Epithelial cell of proximal tubule (primary cell): ENCODE measurements around the gene IRF2. TPM values are rescaled to one million over a fixed set of nuclear protein-coding genes. Genes with fewer than 3 reads are reported as not detected.

ENCODE experiments used
- DNase-seq: peaks from one replicate; pipeline ENCODE4 v3.0.0-alpha.2; 2011; ENCODE audit warnings: low read depth
- H3K4me3 ChIP-seq: 2 replicates; pipeline ENCODE4 v1.5.1; 2011; ENCODE audit warnings: low read depth, mild to moderate bottlenecking, low read length
- CTCF ChIP-seq: conservative IDR thresholded peaks from 2 replicates; pipeline ENCODE4 v1.5.1; 2012; ENCODE audit warnings: low read depth, mild to moderate bottlenecking, low read length
- total RNA-seq: library from RNA; depleted of rRNA; stranded (reverse); fragments of >200 nt; gene quantifications from 2 replicates; pipeline ENCODE4 v1.2.3, GENCODE V29; 2015

The IRF2 gene
- total RNA-seq, 1 donor from 2014 or later: 22.5 TPM

- no peak for TF ChIP-seq CTCF
- DNase-seq: no peak
- H3K4me3 ChIP-seq: no peak overlapping the region
Measured at GRCh38 chr4:184460499-184461285, 13.7 kb downstream of the IRF2 start.

DNA sequence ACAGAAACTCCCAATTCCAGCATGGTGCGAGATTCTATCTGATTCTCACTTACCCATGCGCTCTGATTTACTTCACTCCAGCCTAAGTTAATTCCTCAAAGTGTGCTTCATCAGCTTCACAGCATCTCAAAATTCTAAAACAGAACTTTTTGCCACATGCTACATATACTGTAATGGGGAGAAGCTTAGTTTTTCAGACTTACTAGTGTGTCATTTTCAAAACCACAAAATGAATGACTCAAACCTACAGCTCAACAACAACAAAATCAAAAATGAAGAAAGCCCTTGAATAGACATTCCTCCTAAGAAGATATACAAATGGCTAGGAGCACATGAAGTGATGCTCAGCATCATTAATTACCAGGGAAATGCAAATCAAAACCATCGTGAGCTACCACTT lies 14.9 kb downstream of the IRF2 start:
- TF ChIP-seq CTCF: no peak
- no peak for DNase-seq
- no peak overlapping the region for H3K4me3 ChIP-seq

DNA sequence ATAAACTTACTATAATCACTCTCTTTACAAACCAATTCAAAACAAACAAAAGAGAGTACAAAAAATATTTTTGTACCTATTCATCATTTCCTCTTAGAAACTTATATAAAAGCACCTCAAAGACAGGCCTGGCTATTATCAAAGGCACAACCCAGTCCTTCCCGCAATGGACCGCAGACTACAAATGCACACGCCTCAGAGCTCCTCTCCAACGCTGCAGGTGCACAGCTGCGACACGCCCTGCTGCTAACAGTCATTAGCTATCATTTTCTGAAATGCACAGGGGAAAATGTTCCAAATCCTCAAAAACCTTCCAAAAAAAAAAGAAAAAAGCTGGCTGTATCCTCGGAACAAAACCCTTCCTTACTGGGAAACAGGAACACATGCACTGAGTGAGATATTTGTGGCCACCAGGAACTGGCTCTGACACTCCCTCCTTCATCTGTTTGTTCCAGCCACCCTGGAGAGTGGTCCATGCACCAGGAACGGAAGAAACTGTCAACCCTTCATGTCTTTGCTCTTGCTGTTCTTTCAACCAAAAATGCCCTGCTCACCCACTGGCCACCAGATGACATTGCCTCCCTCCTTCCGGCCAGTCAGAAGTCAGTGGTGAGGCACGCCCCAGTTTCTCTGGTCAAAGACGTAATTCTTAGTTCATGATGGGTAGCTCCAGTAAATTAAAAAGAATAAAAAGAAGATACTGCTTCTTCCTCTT lies 16.7 kb downstream of the IRF2 start:
- no peak for TF ChIP-seq CTCF
- H3K4me3 ChIP-seq: no peak overlapping the region
- no peak for DNase-seq

DNA sequence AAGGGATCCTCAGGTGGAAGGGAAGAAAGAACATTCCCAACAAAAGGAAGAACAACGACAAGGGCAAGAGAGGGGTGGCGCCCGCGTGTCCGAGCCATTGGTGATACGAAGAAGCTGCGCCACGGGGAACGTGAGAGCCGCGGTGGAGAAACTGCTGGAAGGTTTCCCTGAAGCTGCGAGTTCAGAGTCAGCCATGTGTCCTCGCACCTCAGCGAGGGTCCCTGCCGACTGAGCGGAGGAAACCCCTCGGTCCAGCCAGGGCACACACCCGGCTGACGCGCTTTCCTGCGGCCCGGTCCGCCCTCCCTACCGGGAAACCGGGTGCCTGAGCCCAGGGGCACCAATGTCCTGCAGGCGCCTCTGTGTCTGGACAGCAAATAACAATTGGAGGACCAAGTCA lies 18.0 kb downstream of the IRF2 start:
- TF ChIP-seq CTCF: no peak
- DNase-seq: no peak
- H3K4me3 ChIP-seq: no peak overlapping the region

- DNase-seq: no peak
- H3K4me3 ChIP-seq: no peak overlapping the region
- TF ChIP-seq CTCF: no peak
Measured at GRCh38 chr4:184455299-184455698, 19.1 kb downstream of the IRF2 start.

DNA sequence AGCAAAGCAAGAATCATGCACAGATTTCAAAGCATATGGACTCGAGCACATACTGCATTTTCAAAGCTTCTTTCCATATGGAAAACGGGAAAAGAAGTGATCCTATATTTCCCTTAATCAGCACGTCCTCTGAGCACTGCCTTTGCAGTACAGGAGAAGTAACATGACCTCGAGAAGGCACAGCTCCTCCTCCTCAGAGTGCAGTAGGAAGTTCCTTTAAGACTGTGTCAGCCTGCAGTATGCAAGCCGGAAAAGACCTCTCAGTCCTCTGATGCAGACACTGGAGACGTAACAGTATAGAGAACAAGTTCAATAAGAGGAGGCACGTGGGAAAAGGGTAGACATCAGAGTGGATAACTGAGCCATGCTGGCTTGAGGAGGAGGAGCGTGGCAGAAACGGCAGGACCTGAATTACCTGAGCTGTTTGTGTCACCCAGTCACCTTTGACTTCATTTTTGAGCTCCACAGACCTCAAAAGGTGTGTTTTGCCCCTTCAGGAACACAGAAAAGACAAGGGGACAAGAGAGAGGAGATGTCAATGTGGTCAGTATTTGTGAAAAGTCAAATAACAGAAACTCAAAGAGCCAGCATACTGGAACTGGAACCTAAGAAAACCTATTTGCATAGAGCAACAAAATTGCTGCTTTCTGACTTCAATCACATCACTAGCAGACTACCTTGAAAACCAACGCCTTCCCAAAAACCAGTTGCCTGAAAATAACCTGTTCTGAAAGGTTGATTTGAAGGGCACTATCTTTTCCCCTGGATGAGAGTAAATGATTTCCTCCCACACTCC lies 20.8 kb downstream of the IRF2 start:
- DNase-seq: no peak
- no peak for TF ChIP-seq CTCF
- no peak overlapping the region for H3K4me3 ChIP-seq
